GM19035 (cell line): Measurements from ENCODE around the gene CANX.
A peak's percentile ranks its signal among the peaks of the same experiment; 100 is the strongest.
"Not testable (repeated sequence)": the region's sequence is repeated elsewhere in the genome, so short reads cannot be mapped to it uniquely, and the experiment has no call there.

Source experiments
- ATAC-seq: cut with Tn5 transposase; IDR thresholded peaks from one replicate; pipeline ENCODE4 v1.9.1; 2021; ENCODE audit not compliant: unreplicated experiment

Gene CANX

GRCh38 chr5:179697993-179698934 is 503 bp upstream of the CANX start:
- ATAC-seq: peak; percentile 89

GRCh38 chr5:179699616-179700237 is 960 bp downstream of the CANX start:
- ATAC-seq: no peak

- no peak for ATAC-seq
These were observed 1.7 kb downstream of the CANX start for GRCh38 chr5:179700401-179700918.

- ATAC-seq: no peak
These were observed 17.5 kb downstream of the CANX start for GRCh38 chr5:179716286-179716685.

GRCh38 chr5:179720222-179720621 is 21.5 kb downstream of the CANX start:
- no peak for ATAC-seq

GRCh38 chr5:179724163-179724562 is 25.4 kb downstream of the CANX start:
- no peak for ATAC-seq

- ATAC-seq: no peak
These were observed 28.3 kb downstream of the CANX start for GRCh38 chr5:179727106-179727505.

- no peak for ATAC-seq
These were observed 30.5 kb downstream of the CANX start for GRCh38 chr5:179729303-179729702.

- ATAC-seq: no peak
These were observed 31.0 kb downstream of the CANX start for GRCh38 chr5:179729727-179730126.

GRCh38 chr5:179730356-179730755 is 31.6 kb downstream of the CANX start:
- no peak for ATAC-seq

- no peak for ATAC-seq
These were observed 32.1 kb downstream of the CANX start for GRCh38 chr5:179730852-179731251.

- peak; percentile 21 for ATAC-seq
These were observed 33.1 kb downstream of the CANX start for GRCh38 chr5:179731791-179732411.

- ATAC-seq: peak; percentile 93
These were observed 33.7 kb downstream of the CANX start, which contains the start of gene MAML1 for GRCh38 chr5:179732412-179732917. TSS of gene MAML1 (plus strand) at chr5:179732822. CDS start at chr5:179733113, 291 bp downstream.

GRCh38 chr5:179732918-179733771 is 34.4 kb downstream of the CANX start:
- peak; percentile 31 for ATAC-seq

- ATAC-seq: no peak
These were observed 35.0 kb downstream of the CANX start for GRCh38 chr5:179733772-179734126.

- no peak for ATAC-seq
These were observed 35.9 kb downstream of the CANX start for GRCh38 chr5:179734536-179735164.

- ATAC-seq: no peak
These were observed 40.0 kb downstream of the CANX start for GRCh38 chr5:179738742-179739141.

- not testable (repeated sequence) for ATAC-seq
These were observed 45.3 kb downstream of the CANX start for GRCh38 chr5:179744106-179744505.

- no peak for ATAC-seq
These were observed 48.1 kb downstream of the CANX start for GRCh38 chr5:179746872-179747271.

- ATAC-seq: no peak
These were observed 49.0 kb downstream of the CANX start for GRCh38 chr5:179747811-179748210.
